ENCODE results near the gene CHST6.
"Not testable (repeated sequence)": the region's sequence is repeated elsewhere in the genome, so short reads cannot be mapped to it uniquely, and the experiment has no call there.

The CHST6 gene

DNA sequence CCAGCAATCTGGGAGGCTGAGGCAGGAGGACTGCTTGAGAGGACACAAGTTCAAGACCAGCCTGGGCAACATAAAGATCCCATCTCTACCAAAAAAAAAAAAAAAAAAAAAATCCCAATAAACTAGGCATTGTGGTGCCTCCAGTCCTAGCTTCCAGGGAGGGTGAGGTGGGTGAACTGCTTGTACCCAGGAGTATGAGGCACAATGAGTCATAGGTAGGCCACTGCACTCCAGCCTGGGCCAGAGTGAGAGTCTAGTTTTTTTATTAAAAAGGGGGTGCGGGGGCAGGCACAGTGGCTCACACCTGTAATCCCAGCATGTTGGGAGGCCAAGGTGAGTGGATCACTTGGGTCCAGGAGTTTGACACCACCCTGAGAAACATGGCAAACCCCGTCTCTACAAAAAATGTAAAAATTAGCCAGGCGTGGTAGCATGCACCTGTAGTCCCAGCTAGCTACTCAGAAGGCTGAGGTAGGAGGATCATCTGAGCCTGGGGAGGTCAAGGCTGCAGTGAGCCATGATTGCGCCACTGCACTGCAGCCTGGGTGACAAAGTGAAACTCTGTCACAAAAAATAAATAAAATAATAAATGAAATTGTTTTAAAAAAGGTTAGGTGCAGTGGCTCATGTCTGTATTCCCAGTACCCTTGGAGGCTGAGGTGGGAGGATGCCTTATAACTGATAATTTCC, 7.8 kb upstream of the CHST6 start:
- DNase-seq, result no peak

DNA sequence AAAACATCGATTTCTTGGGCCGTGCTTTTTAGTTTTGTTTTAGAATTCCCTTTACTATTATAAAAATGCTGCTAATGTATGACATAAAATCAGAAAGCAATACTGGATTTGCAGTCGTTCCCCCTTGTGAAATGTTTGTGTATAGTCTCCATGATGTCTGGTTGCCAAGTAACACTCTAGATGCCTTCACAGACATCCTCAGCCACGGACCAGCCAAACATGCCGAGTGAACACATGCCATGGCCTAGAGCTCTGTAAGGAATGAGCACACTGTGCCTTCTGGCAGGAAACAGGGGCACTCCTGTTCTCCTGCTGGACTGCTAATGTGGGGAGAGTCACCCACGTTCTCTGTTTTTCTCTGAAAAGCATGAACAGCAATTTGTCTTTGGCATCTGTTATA, 6.6 kb upstream of the CHST6 start:
- not testable (repeated sequence) for DNase-seq

GRCh38 chr16:75501359-75501758, 6.1 kb upstream of the CHST6 start:
- no peak for DNase-seq

- DNase-seq, result not testable (repeated sequence)
Observed at GRCh38 chr16:75498605-75499322, 3.5 kb upstream of the CHST6 start.

GRCh38 chr16:75497558-75497957, 2.3 kb upstream of the CHST6 start:
- DNase-seq, result no peak

GRCh38 chr16:75494661-75495075, 573 bp downstream of the CHST6 start:
- DNase-seq, result peak; percentile 63

- no peak for DNase-seq
Observed at GRCh38 chr16:75494184-75494583, 1.1 kb downstream of the CHST6 start.

- DNase-seq, result peak; percentile 96
Observed at GRCh38 chr16:75491876-75492275, 3.4 kb downstream of the CHST6 start.

GRCh38 chr16:75488322-75488721, 6.9 kb downstream of the CHST6 start:
- DNase-seq, result no peak

DNA sequence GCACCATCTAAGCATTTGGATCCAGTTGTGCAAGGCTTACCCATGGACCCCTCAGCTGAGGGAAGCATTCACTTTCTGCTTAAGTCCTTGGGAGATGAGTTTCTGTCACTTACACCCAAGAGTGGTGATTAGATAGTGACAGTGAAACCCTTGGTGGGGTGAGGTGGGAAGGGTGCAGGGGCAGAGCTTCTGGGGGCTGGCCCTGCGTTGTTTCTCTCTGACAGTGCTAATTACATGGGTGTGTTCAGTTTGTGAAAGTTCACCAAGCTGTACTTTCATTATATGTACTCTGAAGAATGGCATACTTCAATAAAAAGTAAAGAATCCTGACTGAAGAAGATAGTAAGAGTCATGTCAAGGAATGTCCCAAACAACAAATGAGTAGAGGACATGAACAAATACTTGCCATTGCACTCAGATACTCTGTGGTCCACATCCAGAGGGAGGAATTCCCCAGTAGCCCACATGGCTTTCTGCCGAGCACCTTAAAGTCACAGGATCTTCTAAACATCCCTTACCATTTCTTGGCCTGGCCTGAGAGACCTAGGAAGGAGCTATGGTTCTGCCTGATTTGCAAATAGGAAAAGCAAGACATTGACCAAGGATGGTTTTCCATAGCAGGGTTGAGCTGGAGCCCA, 8.4 kb downstream of the CHST6 start:
- no peak for DNase-seq

- DNase-seq, result no peak
Observed at GRCh38 chr16:75486014-75486675, 9.1 kb downstream of the CHST6 start.

GRCh38 chr16:75485230-75486013, 9.8 kb downstream of the CHST6 start:
- no peak for DNase-seq

DNA sequence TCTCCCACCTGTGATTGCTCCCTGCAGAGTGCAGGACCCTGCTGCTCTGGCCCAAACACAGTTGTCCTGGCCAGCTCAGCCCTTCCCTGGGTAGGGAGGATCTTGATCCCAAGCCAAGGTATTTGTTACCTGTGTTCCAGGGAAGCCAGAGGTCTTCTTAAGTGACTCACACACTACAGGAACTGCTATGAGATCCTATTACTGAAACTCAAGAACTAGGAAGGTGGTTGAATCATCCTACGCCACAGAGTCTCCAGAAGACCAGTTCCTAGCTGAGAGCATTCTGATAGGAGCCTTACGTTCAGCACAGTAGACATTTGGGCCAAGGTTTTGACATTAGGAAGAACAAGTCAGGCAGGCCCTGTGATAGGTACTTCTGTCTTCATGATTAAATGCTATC, 12.0 kb downstream of the CHST6 start:
- DNase-seq, result no peak

DNA sequence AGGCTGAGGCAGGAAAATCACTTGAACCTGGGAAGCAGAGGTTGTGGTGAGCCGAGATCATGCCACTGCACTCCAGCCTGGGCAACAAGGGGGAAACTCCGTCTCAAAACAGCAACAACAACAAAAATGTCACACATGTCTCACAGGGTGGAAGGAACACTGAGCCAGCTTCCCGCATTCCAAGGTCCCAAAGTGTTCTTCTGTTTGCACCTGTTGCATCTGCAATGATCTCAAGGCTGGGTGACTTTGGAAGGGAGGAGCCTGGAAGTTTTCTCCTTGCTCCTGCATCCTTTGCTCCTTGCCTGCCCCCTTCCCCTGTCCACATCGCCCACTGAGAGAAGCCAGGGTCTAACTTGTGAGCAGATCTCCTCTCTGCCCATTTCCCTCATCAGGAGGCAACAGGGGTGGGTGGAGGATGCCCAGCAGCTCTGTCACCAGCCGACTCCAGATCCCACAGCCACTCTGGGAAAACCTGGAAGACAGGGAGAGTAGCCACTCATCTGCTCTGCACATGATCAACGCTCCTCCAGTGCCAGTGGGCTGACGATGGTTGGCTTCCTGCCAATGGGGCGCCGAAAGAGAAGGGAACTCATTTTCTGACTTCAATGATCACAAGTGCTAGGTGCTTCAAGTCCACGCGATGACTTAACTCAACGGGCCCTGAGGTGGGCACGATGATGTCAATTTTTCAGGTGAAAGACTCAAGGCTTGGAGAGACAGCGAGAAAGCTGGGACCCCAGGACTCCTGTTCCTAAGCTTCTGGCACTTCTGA, 12.6 kb downstream of the CHST6 start:
- no peak for DNase-seq

- no peak for DNase-seq
Observed at GRCh38 chr16:75481475-75481874, 13.8 kb downstream of the CHST6 start.

DNA sequence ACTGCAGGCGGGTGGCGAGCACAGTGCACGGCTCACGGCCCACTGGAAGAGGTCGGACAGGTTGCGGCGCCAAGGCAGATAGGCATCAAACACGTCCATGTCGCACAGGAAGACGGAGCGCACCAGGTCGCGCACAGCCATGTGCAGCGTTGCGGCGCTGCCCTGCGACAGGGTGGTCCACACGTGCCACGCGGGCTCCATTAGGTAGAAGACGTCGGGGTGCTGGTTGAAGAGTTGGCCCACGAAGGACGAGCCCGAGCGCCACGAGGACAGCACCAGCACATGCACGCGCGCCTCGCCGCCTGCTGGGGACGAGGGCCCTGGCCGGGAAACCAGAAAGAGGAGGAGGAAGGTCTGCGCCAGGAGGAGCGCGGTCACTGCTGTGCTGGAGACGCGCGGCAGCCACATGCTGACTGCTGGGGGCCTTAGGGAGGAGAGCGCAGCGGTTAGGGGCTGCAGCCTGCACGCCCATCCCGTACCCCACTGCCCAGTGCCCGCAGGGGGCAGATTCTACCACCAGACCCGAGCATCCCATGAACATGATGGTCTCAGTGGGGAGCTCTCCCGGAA, 15.7 kb downstream of the CHST6 start:
- no peak for DNase-seq

DNA sequence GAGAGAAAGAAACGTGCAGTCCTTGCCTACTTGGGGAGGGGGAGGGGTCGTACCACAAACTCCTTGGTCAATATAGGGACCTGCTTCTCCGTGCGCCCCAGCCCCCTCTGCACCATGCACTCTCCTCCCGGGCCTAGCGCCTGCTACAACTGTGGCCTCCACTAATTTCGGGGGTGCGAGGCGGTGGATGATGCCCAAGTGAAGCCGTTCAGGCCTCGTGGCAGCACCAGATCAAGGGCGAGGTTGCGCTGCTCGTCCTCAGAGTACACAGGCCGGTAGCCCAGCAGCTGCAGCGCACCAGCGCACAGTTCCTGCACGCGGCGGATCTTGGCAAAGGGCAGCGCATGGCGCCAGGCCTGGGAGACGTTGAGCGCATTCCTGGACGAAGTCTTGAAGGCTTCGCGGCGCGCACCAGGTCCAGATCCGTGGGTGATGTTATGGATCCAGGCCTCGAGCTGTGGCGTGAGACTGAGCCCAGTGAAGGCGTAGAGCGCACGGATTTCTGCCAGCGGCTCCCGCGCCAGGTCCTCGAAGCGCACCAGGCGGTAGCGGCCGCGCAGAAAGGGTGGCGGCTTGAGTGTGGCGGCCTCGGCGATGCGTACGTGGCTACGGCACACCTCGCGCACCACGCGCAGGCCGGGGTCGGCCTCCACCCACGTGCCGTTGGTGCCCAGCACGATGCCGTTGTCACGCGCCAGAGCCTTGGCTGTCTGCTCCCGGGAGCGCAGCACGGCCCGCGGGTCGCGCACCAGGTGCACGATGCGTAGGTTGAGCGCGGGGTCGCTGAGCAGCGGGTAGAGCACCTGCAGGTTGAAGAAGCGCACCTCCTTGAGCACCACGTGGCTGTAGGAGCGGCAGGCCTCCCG, 16.5 kb downstream of the CHST6 start:
- DNase-seq, result no peak

DNA sequence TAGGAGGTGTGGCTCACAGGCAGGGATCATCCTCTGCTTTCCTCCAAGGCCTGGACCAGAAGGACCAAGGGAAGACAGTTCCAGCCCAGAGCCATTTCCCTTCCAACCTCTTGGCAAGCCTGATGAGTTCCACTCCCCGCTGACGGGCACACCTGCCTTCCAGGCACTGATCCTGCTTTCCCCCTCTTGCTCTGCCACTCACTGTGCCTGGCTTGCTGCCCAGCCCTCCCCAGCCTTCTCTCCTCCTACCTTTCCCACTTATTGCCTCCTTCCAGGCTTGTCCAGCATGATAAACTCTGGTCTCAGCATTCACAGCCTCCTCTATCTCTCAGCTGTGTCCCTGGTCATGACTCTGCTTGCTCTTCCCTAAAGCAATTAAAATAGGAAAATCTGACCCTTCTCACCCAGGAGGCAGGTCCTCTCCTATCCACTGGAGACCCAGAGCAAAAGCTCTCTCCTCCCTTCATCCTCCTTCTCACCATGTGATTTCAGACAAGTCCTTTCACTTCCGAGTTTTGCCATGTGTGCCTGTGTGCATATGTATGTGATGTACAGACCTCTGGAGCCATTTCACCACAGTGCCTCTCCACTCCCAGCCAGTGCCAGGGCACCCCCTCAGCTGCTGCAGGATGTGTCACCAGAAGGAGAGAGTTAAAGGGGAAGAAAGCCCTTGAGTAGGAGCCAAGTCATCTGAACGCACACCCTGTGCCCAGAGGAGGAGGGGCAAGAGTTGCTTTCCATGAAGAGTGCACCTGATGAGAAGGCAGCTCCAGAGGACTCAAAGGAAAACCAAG, 17.4 kb downstream of the CHST6 start:
- no peak for DNase-seq

DNA sequence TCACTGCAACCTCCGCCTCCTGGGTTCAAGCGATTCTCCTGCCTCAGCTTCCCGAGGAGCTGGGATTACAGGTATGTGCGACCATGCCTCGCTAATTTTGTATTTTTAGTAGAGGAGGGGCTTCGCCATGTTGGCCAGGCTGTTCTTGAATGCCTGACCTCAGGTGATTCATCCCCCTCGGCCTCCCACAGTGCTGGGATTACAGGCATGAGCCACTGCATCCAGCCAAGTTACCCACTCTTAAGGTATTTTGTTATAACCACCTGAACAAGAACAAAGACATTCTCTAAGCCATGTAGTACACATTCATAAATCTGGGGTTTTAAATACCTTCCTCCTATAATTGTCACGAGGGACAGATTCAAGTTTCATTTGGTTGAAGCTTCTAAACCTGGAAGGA, 18.4 kb downstream of the CHST6 start:
- DNase-seq, result no peak

DNA sequence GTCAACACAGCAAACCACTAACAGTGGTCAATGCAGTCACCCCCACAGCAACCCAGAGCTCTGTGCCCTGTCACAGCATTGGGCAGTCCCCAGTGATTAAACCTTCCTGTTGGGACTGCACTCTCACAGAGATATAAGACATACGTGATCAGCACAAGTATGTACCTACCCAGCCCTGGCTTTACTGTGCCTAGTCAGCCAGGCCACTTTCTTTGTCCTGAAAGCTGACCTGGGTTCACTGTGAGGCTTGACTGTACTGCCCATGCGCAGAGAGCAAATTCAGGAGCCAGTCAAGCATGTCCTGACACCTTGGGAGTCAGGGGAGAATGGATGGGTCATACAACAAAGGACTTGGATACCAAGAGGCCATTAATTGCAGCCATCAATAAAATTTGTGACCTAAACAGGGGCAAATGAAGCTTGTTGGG, 19.8 kb downstream of the CHST6 start:
- no peak for DNase-seq

Measured in islet precursor cell (in vitro differentiated cells).